IMR-90 (cell line): ENCODE measurements around the gene NADK. TPM values are rescaled to one million over a fixed set of nuclear protein-coding genes. Genes with fewer than 3 reads are reported as not detected.

Experiments used
- ATAC-seq: fragments of 200-7000 bp; cut with Tn5 transposase; 2 replicates; pipeline ENCODE4 v1.9.1; 2020; ENCODE audit warnings: low read depth, mild to moderate bottlenecking, moderate library complexity
- BruUV-seq: library from RNA; stranded (reverse); fragments of 400-500 nt; replicated peaks from 2 replicates; lab custom pipeline; 2021; lab: Mats Ljungman, UMichigan
- CTCF ChIA-PET: fragments of 300-600 bp; formaldehyde crosslinking; extraction: SDS; loops from one replicate; lab custom pipeline; 2021; ENCODE audit warnings: antibody characterized with exemption; lab: Yijun Ruan, JAX
- POLR2A ChIA-PET: fragments of 300-600 bp; sonication (Branson Sonifier 250); formaldehyde crosslinking; loops from one replicate; lab custom pipeline; 2022; ENCODE audit warnings: antibody characterized with exemption; ENCODE audit not compliant: unreplicated experiment; lab: Charles Lee
- DNase-seq: peaks from one replicate; pipeline ENCODE4 v3.0.0; 2013
- H2AFZ ChIP-seq: replicated peaks from 2 replicates; pipeline ENCODE3; 2013; ENCODE audit warnings: low read length, mild to moderate bottlenecking; ENCODE audit not compliant: poor library complexity
- H2AK5ac ChIP-seq: 2 replicates; pipeline ENCODE4 v1.6.1; 2013; ENCODE audit warnings: low read depth, low read length, inconsistent platforms
- H2AK9ac ChIP-seq: replicated peaks from 2 replicates; pipeline ENCODE3; 2013; ENCODE audit warnings: mild to moderate bottlenecking, low read depth, low read length, moderate library complexity; ENCODE audit not compliant: poor library complexity
- H2BK120ac ChIP-seq: 2 replicates; pipeline ENCODE4 v1.6.1; 2013; ENCODE audit warnings: low read depth, low read length, inconsistent platforms
- H2BK15ac ChIP-seq: 3 replicates; pipeline ENCODE4 v1.6.1; 2013; ENCODE audit warnings: low read depth, low read length, inconsistent platforms
- H2BK20ac ChIP-seq: 2 replicates; pipeline ENCODE4 v1.6.1; 2013; ENCODE audit warnings: low read depth, mild to moderate bottlenecking, inconsistent platforms, low read length, moderate library complexity
- H2BK5ac ChIP-seq: 2 replicates; pipeline ENCODE4 v1.6.1; 2013; ENCODE audit warnings: mild to moderate bottlenecking, low read depth, low read length, inconsistent platforms; ENCODE audit not compliant: poor library complexity, severe bottlenecking
- H3K14ac ChIP-seq: replicated peaks from 2 replicates; pipeline ENCODE4 v1.6.1; 2013; ENCODE audit warnings: low read depth, low read length, inconsistent platforms
- H3K18ac ChIP-seq: 2 replicates; pipeline ENCODE4 v1.6.1; 2013; ENCODE audit warnings: low read depth, low read length, control low read depth
- H3K23ac ChIP-seq: 2 replicates; pipeline ENCODE4 v1.6.1; 2013; ENCODE audit warnings: low read depth, low read length, inconsistent platforms
- H3K27ac ChIP-seq: 2 replicates; pipeline ENCODE4 v1.5.1; 2013; ENCODE audit warnings: mild to moderate bottlenecking, control low read depth, low read length; ENCODE audit not compliant: insufficient read depth
- H3K27me3 ChIP-seq: 2 replicates; pipeline ENCODE4 v1.6.1; 2013; ENCODE audit warnings: low read length; ENCODE audit not compliant: control insufficient read depth, insufficient read depth
- H3K36me3 ChIP-seq: 2 replicates; pipeline ENCODE4 v1.6.1; 2013; ENCODE audit warnings: low read length, mixed read lengths; ENCODE audit not compliant: control insufficient read depth, insufficient read depth
- H3K4ac ChIP-seq: 2 replicates; pipeline ENCODE4 v1.6.1; 2013; ENCODE audit warnings: low read depth, low read length, inconsistent platforms
- H3K4me1 ChIP-seq: 2 replicates; pipeline ENCODE4 v1.6.1; 2013; ENCODE audit warnings: low read length, mixed read lengths; ENCODE audit not compliant: control insufficient read depth, insufficient read depth
- H3K4me2 ChIP-seq: 2 replicates; pipeline ENCODE4 v1.6.1; 2013; ENCODE audit warnings: low read depth, mild to moderate bottlenecking, control low read depth, low read length, moderate library complexity
- H3K4me3 ChIP-seq: 2 replicates; pipeline ENCODE4 v1.5.1; 2013; ENCODE audit warnings: low read depth, mild to moderate bottlenecking, control low read depth, low read length, moderate library complexity; ENCODE audit not compliant: insufficient read depth
- H3K56ac ChIP-seq: 2 replicates; pipeline ENCODE4 v1.6.1; 2013; ENCODE audit warnings: low read length, inconsistent platforms; ENCODE audit not compliant: insufficient read depth; ENCODE audit errors: extremely low read depth
- H3K79me1 ChIP-seq, 2 experiments: 2 replicates each; pipeline ENCODE4 v1.6.1; 2013; ENCODE audit warnings: low read length in 2 of 2, inconsistent platforms in 1 of 2, low read depth in 1 of 2
- H3K9ac ChIP-seq: 2 replicates; pipeline ENCODE4 v1.6.1; 2013; ENCODE audit warnings: low read depth, low read length, control low read depth
- H3K9me1 ChIP-seq: 2 replicates; pipeline ENCODE4 v1.6.1; 2013; ENCODE audit warnings: low read length, inconsistent platforms; ENCODE audit not compliant: insufficient read depth
- H3K9me3 ChIP-seq: 2 replicates; pipeline ENCODE4 v1.6.1; 2013; ENCODE audit warnings: low read length; ENCODE audit not compliant: control insufficient read depth, insufficient read depth
- H4K20me1 ChIP-seq: 2 replicates; pipeline ENCODE4 v1.6.1; 2013; ENCODE audit warnings: low read length, inconsistent platforms; ENCODE audit not compliant: insufficient read depth
- H4K5ac ChIP-seq: 2 replicates; pipeline ENCODE4 v1.6.1; 2013; ENCODE audit warnings: mild to moderate bottlenecking, low read depth, low read length, control low read depth
- H4K8ac ChIP-seq, 2 experiments: 2 replicates each; pipeline ENCODE4 v1.6.1; 2013; ENCODE audit warnings: low read depth in 2 of 2, low read length in 2 of 2, control low read depth in 1 of 2, inconsistent platforms in 1 of 2
- H4K91ac ChIP-seq: 2 replicates; pipeline ENCODE4 v1.6.1; 2013; ENCODE audit warnings: low read depth, low read length, inconsistent platforms; ENCODE audit not compliant: insufficient read depth
- CEBPB ChIP-seq: IDR thresholded peaks from 2 replicates; pipeline ENCODE4 v1.6.1; 2012; ENCODE audit warnings: low read depth, low read length, improper control_type of control experiment
- ELK1 ChIP-seq: fragments of 150-350 bp; IDR thresholded peaks from 2 replicates; pipeline ENCODE4 v1.6.1; 2016; ENCODE audit warnings: low read depth, mild to moderate bottlenecking, low read length, moderate library complexity, borderline replicate concordance
- MAFK ChIP-seq: IDR thresholded peaks from 2 replicates; pipeline ENCODE4 v1.6.1; 2012; ENCODE audit warnings: low read depth, low read length, improper control_type of control experiment
- MAZ ChIP-seq: IDR thresholded peaks from 2 replicates; pipeline ENCODE4 v1.6.1; 2012; ENCODE audit warnings: low read depth, mild to moderate bottlenecking, low read length, improper control_type of control experiment, moderate library complexity, borderline replicate concordance
- MXI1 ChIP-seq: IDR thresholded peaks from 2 replicates; pipeline ENCODE4 v1.6.1; 2012; ENCODE audit warnings: low read depth, mild to moderate bottlenecking, low read length, moderate library complexity, borderline replicate concordance
- NFE2L2 ChIP-seq: fragments of 150-350 bp; IDR thresholded peaks from 2 replicates; pipeline ENCODE4 v1.6.1; 2016; ENCODE audit warnings: low read depth, mild to moderate bottlenecking, low read length
- RAD21 ChIP-seq: IDR thresholded peaks from 2 replicates; pipeline ENCODE4 v1.6.1; 2012; ENCODE audit warnings: low read length, improper control_type of control experiment
- USF2 ChIP-seq: fragments of 150-350 bp; IDR thresholded peaks from 2 replicates; pipeline ENCODE4 v1.6.1; 2017; ENCODE audit warnings: mild to moderate bottlenecking, antibody characterized with exemption, low read length, low read depth
- WGBS, 2 experiments: methylation state at CpG; one replicate each; pipeline versions ENCODE4 v1.1.5 to v1.1.7; 2013; ENCODE audit warnings: missing lambda C conversion rate in 2 of 2; ENCODE audit not compliant: insufficient read length in 1 of 2; ENCODE audit errors: extremely low coverage in 2 of 2; 5-methylcytosine and 5-hydroxymethylcytosine counted together
- dilution Hi-C: fragments of 300-500 bp; cut with HindIII; formaldehyde crosslinking; loops from one replicate; pipeline ENCODE4 v1.14.3; 2018; ENCODE audit warnings: low sequenced_read_pairs; ENCODE audit not compliant: unreplicated experiment
- in situ Hi-C: fragments of 300-500 bp; cut with MboI; formaldehyde crosslinking; loops from 3 replicates; pipeline ENCODE4 v1.14.3; 2019; ENCODE audit warnings: low sequenced_read_pairs, inconsistent platforms, mixed read lengths
- intact Hi-C: fragments of 100-400 bp; cut with micrococcal nuclease; formaldehyde crosslinking; loops from 2 replicates; pipeline ENCODE4 v1.10.0; 2022
- polyA plus RNA-seq, 3 experiments: library from polyadenylated mRNA; depleted of rRNA; stranded (reverse); fragments of >200 nt; gene quantifications; 2 replicates each; pipeline ENCODE4 v1.2.3, GENCODE V29; 2012; ENCODE audit warnings: low replicate concordance in 1 of 3
- total RNA-seq: library from RNA; depleted of rRNA; stranded (reverse); fragments of >200 nt; gene quantifications from 2 replicates; pipeline ENCODE4 v1.2.3, GENCODE V29; 2012

The NADK gene
- total and polyA plus RNA-seq, 2 of the 4 experiments (the other 2 are of a cell fraction), result 12.5 to 56.1 TPM

- no peak for TF ChIP-seq RAD21
Observed at GRCh38 chr1:1786836-1787605, 8.8 kb upstream of the NADK start (continued).

- Histone ChIP-seq H3K23ac (no peak overlapping the region), H3K27ac (no peak overlapping the region), H3K27me3 (no peaks in the 10 kb centered on the region), H4K20me1 (peaks cover 48% of the 10 kb centered on the region), H3K4me3 (no peak overlapping the region), H2BK5ac (no peak overlapping the region), H4K8ac (no peak overlapping the region), H3K79me1 (peaks cover 39 to 66% of the 10 kb centered on the region in 2 experiments), H3K18ac (no peak overlapping the region), H4K5ac (no peak overlapping the region), H2BK15ac (no peak overlapping the region), H3K4ac (no peak overlapping the region), H3K4me1 (peaks cover 6% of the 10 kb centered on the region; the same call in 1 of the 2 replicates), H2AK9ac (no peak overlapping the region), H4K91ac (no peak overlapping the region), H2AK5ac (no peak overlapping the region), H2BK20ac (no peak overlapping the region), H3K36me3 (peaks cover 54% of the 10 kb centered on the region), H2BK120ac (no peak overlapping the region), H3K9me3 (no peaks in the 10 kb centered on the region), H3K4me2 (no peak overlapping the region), H2AFZ (no peak overlapping the region), H3K9ac (no peak overlapping the region), H3K56ac (no peak overlapping the region), H3K14ac (no peak overlapping the region), H3K9me1 (peaks cover 5% of the 10 kb centered on the region)
- intact Hi-C loops (loop anchor here (5.0 kb wide), 1 partner anchor 102 kb away; no protein-coding TSS in a partner anchor), in situ Hi-C loops (loop anchor here (10.0 kb wide), 1 partner anchor 119 kb away; no protein-coding TSS in a partner anchor), dilution Hi-C loops (no loop called here)
- no TSS peak for BruUV-seq
- TF ChIP-seq MAZ (no peak), ELK1 (no peak), MAFK (no peak), NFE2L2 (no peak), RAD21 (no peak), USF2 (no peak), CEBPB (no peak), MXI1 (no peak)
- ChIA-PET CTCF (no interaction called here), POLR2A (no interaction called here)
- no CpG with 5 or more reads among the region's 10 CpGs for WGBS, 2 experiments
- ATAC-seq (no peak), DNase-seq (no peak)
Observed at GRCh38 chr1:1785666-1786065, 7.4 kb upstream of the NADK start.
